ENCODE measurements around the gene PTPRE.

- no peak for TF ChIP-seq RARB (CRISPR knock-in tag; IDR thresholded peaks at IDR 0.05)
- TF ChIP-seq PPARA (CRISPR knock-in tag; IDR thresholded peaks at IDR 0.05; ENCODE audit: borderline replicate concordance): no peak
- no peak for TF ChIP-seq ZC3H10 (CRISPR knock-in tag; IDR thresholded peaks at IDR 0.05)
- no peak for TF ChIP-seq ARNTL (CRISPR knock-in tag; IDR thresholded peaks at IDR 0.05; ENCODE audit: borderline replicate concordance, low read depth)
These were observed 139.5 kb downstream of the PTPRE start for GRCh38 chr10:128046156-128046952.

All from SK-N-SH treated with all-trans-retinoic acid at 6 μM for 48 hours (cell line).